ENCODE measurements around the gene RPL15. TPM values are rescaled to one million over a fixed set of nuclear protein-coding genes. Genes with fewer than 3 reads are reported as not detected.

Gene RPL15
- total RNA-seq, 2 donors from 2014 or later = 608 to 1,311 TPM

GRCh38 chr3:23928524-23928923 is 11.6 kb downstream of the RPL15 start:
- no peak for DNase-seq (ENCODE audit: low spot score)
- Histone ChIP-seq H3K4me1 (no peaks in the 10 kb centered on the region), H3K9me3 (no peaks in the 10 kb centered on the region), H3K27ac (no peak overlapping the region), H3K36me3 (no peaks in the 10 kb centered on the region), H3K4me3 (no peak overlapping the region), H3K27me3 (no peaks in the 10 kb centered on the region)
- no peak for TF ChIP-seq CTCF (IDR thresholded peaks at IDR 0.05)

GRCh38 chr3:23931597-23931996 is 14.7 kb downstream of the RPL15 start:
- Histone ChIP-seq H3K27ac (no peak overlapping the region), H3K4me1 (no peaks in the 10 kb centered on the region), H3K27me3 (no peaks in the 10 kb centered on the region), H3K4me3 (no peak overlapping the region), H3K36me3 (no peaks in the 10 kb centered on the region), H3K9me3 (no peaks in the 10 kb centered on the region)
- TF ChIP-seq CTCF (IDR thresholded peaks at IDR 0.05) = no peak
- DNase-seq (ENCODE audit: low spot score) = no peak

- no peaks in the 10 kb centered on the region for H3K9me3 ChIP-seq
- TF ChIP-seq CTCF (IDR thresholded peaks at IDR 0.05) = no peak
- no peak for DNase-seq (ENCODE audit: low spot score)
These were observed 15.6 kb downstream of the RPL15 start for GRCh38 chr3:23932571-23932970.

GRCh38 chr3:23934253-23934652 is 17.3 kb downstream of the RPL15 start:
- no peaks in the 10 kb centered on the region for H3K27me3 ChIP-seq
- no peaks in the 10 kb centered on the region for H3K9me3 ChIP-seq
- no peak overlapping the region for H3K27ac ChIP-seq
- no peaks in the 10 kb centered on the region for H3K4me1 ChIP-seq
- H3K36me3 ChIP-seq = no peaks in the 10 kb centered on the region
- no peak for TF ChIP-seq CTCF (IDR thresholded peaks at IDR 0.05)
- no peak for DNase-seq (ENCODE audit: low spot score)
- no peak overlapping the region for H3K4me3 ChIP-seq

More at GRCh38 chr3:23932571-23932970, 15.6 kb downstream of the RPL15 start:
- Histone ChIP-seq H3K4me1 (no peaks in the 10 kb centered on the region), H3K27me3 (no peaks in the 10 kb centered on the region), H3K4me3 (no peak overlapping the region), H3K27ac (no peak overlapping the region), H3K36me3 (no peaks in the 10 kb centered on the region)

- Histone ChIP-seq H3K36me3 (no peaks in the 10 kb centered on the region), H3K4me1 (no peaks in the 10 kb centered on the region), H3K27me3 (no peaks in the 10 kb centered on the region), H3K9me3 (no peaks in the 10 kb centered on the region), H3K4me3 (no peak overlapping the region), H3K27ac (no peak overlapping the region)
- TF ChIP-seq CTCF (IDR thresholded peaks at IDR 0.05) = no peak
- DNase-seq (ENCODE audit: low spot score) = no peak
These were observed 20.4 kb downstream of the RPL15 start for GRCh38 chr3:23937296-23937695.

- Histone ChIP-seq H3K9me3 (no peaks in the 10 kb centered on the region), H3K4me3 (no peak overlapping the region), H3K36me3 (no peaks in the 10 kb centered on the region), H3K27ac (no peak overlapping the region), H3K4me1 (no peaks in the 10 kb centered on the region), H3K27me3 (no peaks in the 10 kb centered on the region)
- no peak for TF ChIP-seq CTCF (IDR thresholded peaks at IDR 0.05)
- DNase-seq (ENCODE audit: low spot score) = no peak
These were observed 21.8 kb downstream of the RPL15 start for GRCh38 chr3:23938688-23939087.
